ENCODE data around the gene FRMPD1. TPM values are rescaled to one million over a fixed set of nuclear protein-coding genes. Genes with fewer than 3 reads are reported as not detected.
"Not testable (repeated sequence)": the region's sequence is repeated elsewhere in the genome, so short reads cannot be mapped to it uniquely, and the experiment has no call there.

The FRMPD1 gene
- total and polyA plus RNA-seq, 11 donors = 0.03 to 1.9 (median 0.75) TPM

- TF ChIP-seq POLR2A (IDR thresholded peaks at IDR 0.05) (no peak), CTCF (IDR thresholded peaks at IDR 0.05) (no peak)
- Histone ChIP-seq H3K27ac (no peak overlapping the region), H3K27me3 (no peaks in the 10 kb centered on the region), H3K4me3 (no peak overlapping the region), H3K36me3 (peaks cover 0 to 33% (median 19%) of the 10 kb centered on the region in 9 donors), H3K4me1 (no peaks in the 10 kb centered on the region), H3K9me3 (no peaks in the 10 kb centered on the region)
- ATAC-seq (no peak), DNase-seq (no peak)
- 90 to 93% (median 91%) methylated on average over 7 of the region's 7 CpGs for WGBS, 4 donors
- intact Hi-C loops (cut with DNase I) = loop anchor here in 1 of 10 donors (10.0 kb wide), 1 partner anchor 176 kb away; no protein-coding TSS in a partner anchor
These were observed 109.8 kb downstream of the FRMPD1 start for GRCh38 chr9:37760416-37761161.

DNA sequence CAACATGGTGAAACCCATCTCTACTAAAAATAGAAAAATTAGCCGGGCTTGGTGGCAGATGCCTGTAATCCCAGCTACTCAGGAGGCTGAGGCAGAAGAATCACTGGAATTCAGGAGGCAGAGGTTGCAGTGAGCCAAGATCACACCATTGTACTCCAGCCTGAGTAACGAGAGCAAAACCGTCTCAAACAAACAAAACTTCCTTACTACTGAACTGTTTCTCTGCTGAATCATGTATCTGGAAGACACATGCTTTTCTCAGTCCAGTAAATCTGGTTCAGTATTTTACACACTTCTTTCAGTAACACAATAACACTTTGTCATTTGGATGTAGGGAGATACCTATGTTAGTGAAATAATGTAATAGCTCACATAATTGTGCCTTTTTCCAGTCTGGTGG, 110.8 kb downstream of the FRMPD1 start:
- ATAC-seq (no peak), DNase-seq (no peak)
- TF ChIP-seq CTCF (IDR thresholded peaks at IDR 0.05) (no peak), POLR2A (IDR thresholded peaks at IDR 0.05) (no peak)
- Histone ChIP-seq H3K4me3 (no peak overlapping the region), H3K27me3 (no peaks in the 10 kb centered on the region), H3K4me1 (no peaks in the 10 kb centered on the region), H3K27ac (no peak overlapping the region), H3K9me3 (no peaks in the 10 kb centered on the region), H3K36me3 (peaks cover 0 to 33% (median 19%) of the 10 kb centered on the region in 9 donors)
- intact Hi-C loops (cut with DNase I) = loop anchor here in 1 of 10 donors (10.0 kb wide), 1 partner anchor 177 kb away; no protein-coding TSS in a partner anchor
- WGBS, 4 donors = 63 to 76% (median 73%) methylated on average over 3 of the region's 3 CpGs

GRCh38 chr9:37765263-37765662, 114.5 kb downstream of the FRMPD1 start:
- H3K9me3 ChIP-seq, H3K4me3 ChIP-seq, ATAC-seq, H3K4me1 ChIP-seq, H3K27ac ChIP-seq, DNase-seq, H3K27me3 ChIP-seq: not testable (repeated sequence)
- intact Hi-C loops (cut with DNase I) = loop anchor here in 1 of 10 donors (10.0 kb wide), 1 partner anchor 180 kb away; no protein-coding TSS in a partner anchor
- WGBS, 4 donors = 84 to 98% (median 93%) methylated on average over 6 of the region's 6 CpGs
- H3K36me3 ChIP-seq = peaks cover 0 to 60% (median 38%) of the 10 kb centered on the region in 9 donors

GRCh38 chr9:37769306-37769705, 118.6 kb downstream of the FRMPD1 start:
- ATAC-seq (no peak), DNase-seq (no peak)
- no peaks in the 10 kb centered on the region for H3K9me3 ChIP-seq
- no peak overlapping the region for H3K4me3 ChIP-seq
- intact Hi-C loops (cut with DNase I) = loop anchor here in 1 of 10 donors (10.0 kb wide), 1 partner anchor 185 kb away; no protein-coding TSS in a partner anchor
- H3K27ac ChIP-seq = no peak overlapping the region
- 70 to 85% (median 77%) methylated on average over 5 of the region's 5 CpGs for WGBS, 4 donors
- TF ChIP-seq POLR2A (IDR thresholded peaks at IDR 0.05) (no peak), CTCF (IDR thresholded peaks at IDR 0.05) (no peak)
- H3K27me3 ChIP-seq = no peaks in the 10 kb centered on the region
- peaks cover 0 to 78% (median 47%) of the 10 kb centered on the region in 9 donors for H3K36me3 ChIP-seq
- H3K4me1 ChIP-seq = no peaks in the 10 kb centered on the region

Measured in heart left ventricle (tissue), 16 donors.